Ishikawa (cell line): ENCODE measurements around the gene CNR2.

Source experiments
- CEBPB ChIP-seq: IDR thresholded peaks from 2 replicates; pipeline ENCODE4 v1.6.1; 2012
- CREB1 ChIP-seq: IDR thresholded peaks from 2 replicates; pipeline ENCODE4 v1.6.1; 2012; ENCODE audit warnings: low read depth
- EGR1 ChIP-seq: IDR thresholded peaks from 2 replicates; pipeline ENCODE4 v1.6.1; 2012
- EP300 ChIP-seq: IDR thresholded peaks from 2 replicates; pipeline ENCODE4 v1.6.1; 2012; ENCODE audit warnings: borderline replicate concordance
- FOXM1 ChIP-seq: IDR thresholded peaks from 2 replicates; pipeline ENCODE4 v1.6.1; 2012; ENCODE audit warnings: low read depth, borderline replicate concordance
- NFIC ChIP-seq: IDR thresholded peaks from 2 replicates; pipeline ENCODE4 v1.6.1; 2012
- RAD21 ChIP-seq: IDR thresholded peaks from 2 replicates; pipeline ENCODE4 v1.6.1; 2012; ENCODE audit warnings: low read depth
- TAF1 ChIP-seq: IDR thresholded peaks from 2 replicates; pipeline ENCODE4 v1.6.1; 2012; ENCODE audit warnings: low read depth, mild to moderate bottlenecking
- TCF12 ChIP-seq: IDR thresholded peaks from 2 replicates; pipeline ENCODE4 v1.6.1; 2012; ENCODE audit warnings: low read depth
- TEAD4 ChIP-seq: IDR thresholded peaks from 2 replicates; pipeline ENCODE4 v1.6.1; 2012
- YY1 ChIP-seq: IDR thresholded peaks from 2 replicates; pipeline ENCODE4 v1.6.1; 2012; ENCODE audit warnings: low read depth
- ZBTB7A ChIP-seq: IDR thresholded peaks from 2 replicates; pipeline ENCODE4 v1.6.1; 2012; ENCODE audit warnings: low read depth
- TF ChIP-seq, protein P1 (sequence below): IDR thresholded peaks from 2 replicates; pipeline ENCODE4 v1.6.1; 2012; ENCODE audit warnings: low read depth, mild to moderate bottlenecking
- TF ChIP-seq, protein P2 (sequence below): IDR thresholded peaks from 2 replicates; pipeline ENCODE4 v1.6.1; 2012
- TF ChIP-seq, protein P3 (sequence below): IDR thresholded peaks from 2 replicates; pipeline ENCODE4 v1.6.1; 2012

CNR2 gene

DNA sequence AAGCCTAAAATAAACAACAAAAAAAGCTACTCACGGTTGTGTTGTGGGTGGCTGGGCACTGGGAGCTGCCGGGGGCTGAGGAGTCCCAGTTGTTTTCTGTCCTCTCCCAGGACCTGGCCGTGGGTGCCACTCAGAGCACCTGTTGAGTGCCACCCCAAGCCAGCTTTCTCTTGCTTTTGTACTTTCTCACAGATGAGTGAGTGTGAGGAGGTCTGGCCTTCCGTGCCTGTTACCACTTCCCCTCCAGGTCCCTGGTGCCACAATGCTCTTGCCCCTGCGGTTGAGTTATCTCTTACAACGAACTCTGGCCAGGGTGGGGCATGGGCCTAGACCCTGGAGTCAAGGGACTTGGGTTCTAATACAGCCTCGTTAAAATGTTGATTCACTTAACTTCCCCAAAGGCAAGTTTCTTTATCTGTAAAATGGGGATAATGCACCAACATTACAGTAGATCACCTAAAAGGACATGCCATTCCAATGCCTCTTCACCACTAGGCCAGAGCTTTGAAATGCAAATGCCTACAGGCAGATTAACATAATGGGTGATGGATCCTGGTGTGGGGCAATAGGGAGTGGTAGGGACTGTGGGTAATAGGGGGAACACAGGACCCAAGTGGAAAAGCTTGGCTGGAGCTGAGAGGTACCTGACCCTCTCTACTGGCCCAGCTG, at the start of gene CNR2:
CNR2 (minus strand) TSS at position 151 of the 669 bp plus-strand sequence. CDS start 37,745 bp downstream, outside the sequence.
- TF ChIP-seq, protein P1, sequence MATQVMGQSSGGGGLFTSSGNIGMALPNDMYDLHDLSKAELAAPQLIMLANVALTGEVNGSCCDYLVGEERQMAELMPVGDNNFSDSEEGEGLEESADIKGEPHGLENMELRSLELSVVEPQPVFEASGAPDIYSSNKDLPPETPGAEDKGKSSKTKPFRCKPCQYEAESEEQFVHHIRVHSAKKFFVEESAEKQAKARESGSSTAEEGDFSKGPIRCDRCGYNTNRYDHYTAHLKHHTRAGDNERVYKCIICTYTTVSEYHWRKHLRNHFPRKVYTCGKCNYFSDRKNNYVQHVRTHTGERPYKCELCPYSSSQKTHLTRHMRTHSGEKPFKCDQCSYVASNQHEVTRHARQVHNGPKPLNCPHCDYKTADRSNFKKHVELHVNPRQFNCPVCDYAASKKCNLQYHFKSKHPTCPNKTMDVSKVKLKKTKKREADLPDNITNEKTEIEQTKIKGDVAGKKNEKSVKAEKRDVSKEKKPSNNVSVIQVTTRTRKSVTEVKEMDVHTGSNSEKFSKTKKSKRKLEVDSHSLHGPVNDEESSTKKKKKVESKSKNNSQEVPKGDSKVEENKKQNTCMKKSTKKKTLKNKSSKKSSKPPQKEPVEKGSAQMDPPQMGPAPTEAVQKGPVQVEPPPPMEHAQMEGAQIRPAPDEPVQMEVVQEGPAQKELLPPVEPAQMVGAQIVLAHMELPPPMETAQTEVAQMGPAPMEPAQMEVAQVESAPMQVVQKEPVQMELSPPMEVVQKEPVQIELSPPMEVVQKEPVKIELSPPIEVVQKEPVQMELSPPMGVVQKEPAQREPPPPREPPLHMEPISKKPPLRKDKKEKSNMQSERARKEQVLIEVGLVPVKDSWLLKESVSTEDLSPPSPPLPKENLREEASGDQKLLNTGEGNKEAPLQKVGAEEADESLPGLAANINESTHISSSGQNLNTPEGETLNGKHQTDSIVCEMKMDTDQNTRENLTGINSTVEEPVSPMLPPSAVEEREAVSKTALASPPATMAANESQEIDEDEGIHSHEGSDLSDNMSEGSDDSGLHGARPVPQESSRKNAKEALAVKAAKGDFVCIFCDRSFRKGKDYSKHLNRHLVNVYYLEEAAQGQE: no peak
- TF ChIP-seq, protein P2, sequence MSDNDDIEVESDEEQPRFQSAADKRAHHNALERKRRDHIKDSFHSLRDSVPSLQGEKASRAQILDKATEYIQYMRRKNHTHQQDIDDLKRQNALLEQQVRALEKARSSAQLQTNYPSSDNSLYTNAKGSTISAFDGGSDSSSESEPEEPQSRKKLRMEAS: no peak
- TF ChIP-seq TEAD4: no peak
- no peak for TF ChIP-seq CEBPB
- TF ChIP-seq TAF1: no peak
- TF ChIP-seq YY1: no peak
- TF ChIP-seq EP300: no peak
- no peak for TF ChIP-seq TCF12
- TF ChIP-seq EGR1: no peak
- no peak for TF ChIP-seq RAD21
- TF ChIP-seq NFIC: no peak
- TF ChIP-seq FOXM1: no peak
- TF ChIP-seq, protein P3, sequence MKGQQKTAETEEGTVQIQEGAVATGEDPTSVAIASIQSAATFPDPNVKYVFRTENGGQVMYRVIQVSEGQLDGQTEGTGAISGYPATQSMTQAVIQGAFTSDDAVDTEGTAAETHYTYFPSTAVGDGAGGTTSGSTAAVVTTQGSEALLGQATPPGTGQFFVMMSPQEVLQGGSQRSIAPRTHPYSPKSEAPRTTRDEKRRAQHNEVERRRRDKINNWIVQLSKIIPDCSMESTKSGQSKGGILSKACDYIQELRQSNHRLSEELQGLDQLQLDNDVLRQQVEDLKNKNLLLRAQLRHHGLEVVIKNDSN: no peak
- TF ChIP-seq CREB1: no peak
- TF ChIP-seq ZBTB7A: no peak

DNA sequence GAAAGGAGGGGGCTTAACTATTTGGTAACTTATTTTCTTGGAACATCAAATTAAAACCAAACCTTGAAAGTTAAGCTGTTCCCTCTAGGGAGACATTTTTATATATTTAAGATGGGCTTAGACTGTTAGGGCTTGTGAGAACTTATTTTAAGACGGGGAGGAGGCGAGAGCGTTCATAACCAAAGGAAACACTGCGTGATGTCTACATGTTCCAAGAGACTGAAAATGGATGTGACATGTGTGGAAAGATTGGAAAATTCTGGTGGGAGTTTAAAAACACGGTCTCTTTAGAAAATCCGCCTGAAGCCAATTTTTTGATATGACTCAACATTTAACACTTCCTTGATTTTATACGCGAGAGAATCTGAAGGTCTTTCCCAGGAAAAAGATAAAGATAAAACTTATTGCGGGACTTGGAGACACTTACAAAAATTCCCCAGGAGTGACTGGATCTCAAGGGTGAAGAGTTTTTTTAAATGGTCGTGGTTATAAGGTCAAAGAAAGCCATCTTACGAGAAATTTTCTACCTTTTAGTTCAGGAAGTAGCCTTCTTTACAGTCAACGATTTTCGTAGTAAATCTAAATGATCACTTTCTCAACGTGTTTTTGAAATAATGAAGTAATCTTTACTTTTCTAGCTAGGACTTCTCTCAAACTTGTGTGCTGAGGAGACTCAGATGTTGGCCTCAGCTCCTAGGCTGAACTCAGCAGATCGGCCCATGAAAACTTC, 47.3 kb upstream of the CNR2 start:
- TF ChIP-seq ZBTB7A: no peak
- TF ChIP-seq NFIC: no peak
- TF ChIP-seq EP300: no peak
- TF ChIP-seq EGR1: no peak
- no peak for TF ChIP-seq CEBPB
- TF ChIP-seq, protein P2: no peak
- no peak for TF ChIP-seq TEAD4
- no peak for TF ChIP-seq FOXM1
- TF ChIP-seq, protein P3: no peak
- no peak for TF ChIP-seq CREB1
- no peak for TF ChIP-seq YY1
- TF ChIP-seq TCF12: no peak
- TF ChIP-seq TAF1: no peak
- TF ChIP-seq RAD21: no peak
- TF ChIP-seq, protein P1: no peak

DNA sequence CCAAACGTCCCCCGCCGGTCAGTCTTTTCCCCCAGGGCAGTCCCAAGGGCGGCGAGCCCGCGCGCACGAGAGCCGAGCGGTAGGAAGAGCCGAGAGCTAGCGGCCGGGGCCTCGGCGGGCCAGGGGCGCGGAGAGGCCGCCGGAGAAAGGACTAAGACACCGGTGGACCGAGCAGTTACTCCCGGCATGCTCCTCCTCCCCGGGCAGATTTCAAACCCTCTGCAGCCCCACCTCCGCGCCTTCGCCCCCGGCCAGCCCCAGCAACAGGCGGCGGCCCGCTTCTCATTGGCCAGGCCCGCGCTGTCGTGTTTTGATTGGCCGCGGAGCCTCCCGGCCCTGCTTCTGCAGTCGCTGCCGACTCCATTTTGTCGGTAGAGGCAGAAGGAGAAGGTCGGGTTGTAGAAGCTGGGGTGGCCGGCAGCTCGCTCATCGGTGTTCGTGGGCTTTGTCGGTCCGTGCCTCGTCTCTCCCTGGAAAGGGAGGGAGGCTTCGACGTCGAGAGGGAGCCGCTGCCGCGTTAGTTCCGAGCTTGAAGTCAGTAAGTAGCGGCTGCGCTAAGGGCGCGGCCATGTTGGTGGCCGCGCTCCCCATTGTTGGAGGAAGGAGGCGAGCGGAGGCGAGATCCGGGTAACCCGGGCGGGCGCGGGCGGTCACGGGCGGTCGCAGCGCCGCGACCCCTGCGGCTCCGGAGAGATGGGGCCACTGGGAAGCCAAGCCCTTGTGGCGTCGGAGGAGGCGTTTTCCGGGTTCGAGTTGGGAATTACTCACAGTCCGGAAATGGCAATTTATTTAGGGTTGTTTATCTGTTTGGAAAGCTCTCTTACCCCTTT, 46.5 kb upstream of the CNR2 start, which contains the start of gene PNRC2:
PNRC2 (plus strand) TSS at position 368 of the 830 bp plus-strand sequence. CDS start 1,630 bp downstream, outside the sequence.
- TF ChIP-seq CREB1 (peak; percentile 44; the same call in 1 of the 2 replicates), TEAD4 (peak; percentile 51; the same call in 1 of the 2 replicates), ZBTB7A (no peak), YY1 (peak; percentile 93), TAF1 (peak; percentile 98), RAD21 (no peak), EP300 (peak; percentile 63; the same call in 1 of the 2 replicates), FOXM1 (peak; percentile 66; the same call in 1 of the 2 replicates), EGR1 (peak; percentile 58), NFIC (no peak)
- TF ChIP-seq, protein P1: 0 out of 2 replicates have a peak, but pooled peaks have one; percentile 12
- TF ChIP-seq, protein P2: no peak
- TF ChIP-seq, protein P3: no peak
